ENCODE results near the gene SNRPE.

Gene SNRPE

GRCh38 chr1:203907901-203908300 is 46.5 kb downstream of the SNRPE start:
- Mint-ChIP-seq H3K4me1 (no peaks in the 10 kb centered on the region), H3K36me3 (no peaks in the 10 kb centered on the region), H3K9me3 (no peaks in the 10 kb centered on the region), H3K4me3 (no peak overlapping the region), H3K27ac (no peak overlapping the region)
- no peak for DNase-seq (ENCODE audit: low spot score in 2 of 2)
- ATAC-seq: no peak

- Mint-ChIP-seq H3K36me3 (no peaks in the 10 kb centered on the region), H3K27ac (no peak overlapping the region), H3K4me1 (no peaks in the 10 kb centered on the region), H3K9me3 (no peaks in the 10 kb centered on the region), H3K4me3 (no peak overlapping the region)
- no peak for ATAC-seq
- no peak for DNase-seq (ENCODE audit: low spot score in 2 of 2)
Observed at GRCh38 chr1:203911806-203912205, 50.4 kb downstream of the SNRPE start.

- Mint-ChIP-seq H3K27ac (no peak overlapping the region), H3K4me3 (no peak overlapping the region), H3K4me1 (no peaks in the 10 kb centered on the region), H3K36me3 (no peaks in the 10 kb centered on the region), H3K9me3 (no peaks in the 10 kb centered on the region)
- no peak for DNase-seq (ENCODE audit: low spot score in 2 of 2)
- ATAC-seq: no peak
Observed at GRCh38 chr1:203913073-203913521, 51.7 kb downstream of the SNRPE start.

GRCh38 chr1:203914292-203914691 is 52.9 kb downstream of the SNRPE start:
- Mint-ChIP-seq H3K9me3 (no peaks in the 10 kb centered on the region), H3K36me3 (no peaks in the 10 kb centered on the region), H3K4me1 (no peaks in the 10 kb centered on the region), H3K27ac (no peak overlapping the region), H3K4me3 (no peak overlapping the region)
- DNase-seq (ENCODE audit: low spot score in 2 of 2) (no peak), ATAC-seq (no peak)

GRCh38 chr1:203915811-203916210 is 54.4 kb downstream of the SNRPE start:
- no peak overlapping the region for H3K27ac Mint-ChIP-seq
- H3K4me3 Mint-ChIP-seq: no peak overlapping the region
- no peaks in the 10 kb centered on the region for H3K9me3 Mint-ChIP-seq
- H3K4me1 Mint-ChIP-seq: no peaks in the 10 kb centered on the region
- DNase-seq (ENCODE audit: low spot score in 2 of 2) (no peak), ATAC-seq (no peak)
- no peaks in the 10 kb centered on the region for H3K36me3 Mint-ChIP-seq

- H3K4me3 Mint-ChIP-seq: no peak overlapping the region
- ATAC-seq: no peak
- no peak overlapping the region for H3K27ac Mint-ChIP-seq
- H3K4me1 Mint-ChIP-seq: no peaks in the 10 kb centered on the region
- no peaks in the 10 kb centered on the region for H3K9me3 Mint-ChIP-seq
- DNase-seq (ENCODE audit: low spot score in 2 of 2): no peak
- H3K36me3 Mint-ChIP-seq: no peaks in the 10 kb centered on the region
Observed at GRCh38 chr1:203916756-203917155, 55.4 kb downstream of the SNRPE start.

All from stimulated activated effector memory CD8-positive, alpha-beta T cell treated with anti-CD3 and anti-CD28 coated beads, Interleukin-12 subunit alpha, Interleukin-12 subunit beta, amount 100 ng/mL, for 72 hours (primary cell).